ENCODE results near the gene YWHAB.
"Not testable (repeated sequence)": the region's sequence is repeated elsewhere in the genome, so short reads cannot be mapped to it uniquely, and the experiment has no call there.

YWHAB gene

DNA sequence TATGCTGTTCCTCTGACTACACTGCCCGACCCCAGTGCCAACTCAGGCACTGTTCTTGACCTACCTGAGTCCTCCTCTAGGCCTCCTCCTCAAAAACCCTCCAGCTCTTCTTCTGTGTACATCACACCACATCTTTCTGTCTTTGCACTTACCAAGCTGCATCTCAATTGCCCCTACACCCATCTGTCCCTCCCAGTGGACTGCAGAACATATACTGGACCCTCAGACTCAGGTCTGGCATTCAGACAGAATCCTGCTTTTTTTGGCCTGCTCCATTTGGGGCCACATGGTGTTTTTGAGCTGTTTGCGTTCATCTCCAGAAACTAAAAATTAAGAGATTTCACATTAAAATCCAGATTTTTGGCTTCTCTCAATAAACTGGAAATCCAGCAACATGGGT lies 23.2 kb upstream of the YWHAB start:
- Histone ChIP-seq H4K20me1 (ENCODE audit: low read depth, low read length) (no peaks in the 10 kb centered on the region), H3K27me3 (ENCODE audit: low read length) (no peaks in the 10 kb centered on the region), H3K4me2 (ENCODE audit: low read depth, low read length, poor library complexity, severe bottlenecking) (no peak overlapping the region), H3K4me3 (ENCODE audit: insufficient read depth, low read length, poor library complexity, severe bottlenecking) (no peak overlapping the region), H3K9me3 (ENCODE audit: insufficient read depth, low read length) (peaks cover under 1% of the 10 kb centered on the region; the same call in 1 of the 2 replicates), H3K9me2 (replicated peaks; ENCODE audit: insufficient read depth, low read length) (no peaks in the 10 kb centered on the region), H2AFZ (ENCODE audit: low read depth, low read length, severe bottlenecking) (no peak overlapping the region), H3K27ac (ENCODE audit: low read depth, low read length) (no peak overlapping the region), H3K79me2 (ENCODE audit: insufficient read depth, low read length) (no peaks in the 10 kb centered on the region), H3K36me3 (ENCODE audit: low read length) (no peaks in the 10 kb centered on the region), H3K9ac (ENCODE audit: low read length) (no peak overlapping the region), H3F3A (ENCODE audit: insufficient read depth) (no peaks in the 10 kb centered on the region)
- TF ChIP-seq, protein P1, sequence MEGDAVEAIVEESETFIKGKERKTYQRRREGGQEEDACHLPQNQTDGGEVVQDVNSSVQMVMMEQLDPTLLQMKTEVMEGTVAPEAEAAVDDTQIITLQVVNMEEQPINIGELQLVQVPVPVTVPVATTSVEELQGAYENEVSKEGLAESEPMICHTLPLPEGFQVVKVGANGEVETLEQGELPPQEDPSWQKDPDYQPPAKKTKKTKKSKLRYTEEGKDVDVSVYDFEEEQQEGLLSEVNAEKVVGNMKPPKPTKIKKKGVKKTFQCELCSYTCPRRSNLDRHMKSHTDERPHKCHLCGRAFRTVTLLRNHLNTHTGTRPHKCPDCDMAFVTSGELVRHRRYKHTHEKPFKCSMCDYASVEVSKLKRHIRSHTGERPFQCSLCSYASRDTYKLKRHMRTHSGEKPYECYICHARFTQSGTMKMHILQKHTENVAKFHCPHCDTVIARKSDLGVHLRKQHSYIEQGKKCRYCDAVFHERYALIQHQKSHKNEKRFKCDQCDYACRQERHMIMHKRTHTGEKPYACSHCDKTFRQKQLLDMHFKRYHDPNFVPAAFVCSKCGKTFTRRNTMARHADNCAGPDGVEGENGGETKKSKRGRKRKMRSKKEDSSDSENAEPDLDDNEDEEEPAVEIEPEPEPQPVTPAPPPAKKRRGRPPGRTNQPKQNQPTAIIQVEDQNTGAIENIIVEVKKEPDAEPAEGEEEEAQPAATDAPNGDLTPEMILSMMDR (IDR thresholded peaks at IDR 0.05; ENCODE audit: insufficient read depth, low read length, poor library complexity, severe bottlenecking) = no peak
- TF ChIP-seq EZH2phosphoT487 (conservative IDR thresholded peaks at IDR 0.05; ENCODE audit: low read length) = no peak

DNA sequence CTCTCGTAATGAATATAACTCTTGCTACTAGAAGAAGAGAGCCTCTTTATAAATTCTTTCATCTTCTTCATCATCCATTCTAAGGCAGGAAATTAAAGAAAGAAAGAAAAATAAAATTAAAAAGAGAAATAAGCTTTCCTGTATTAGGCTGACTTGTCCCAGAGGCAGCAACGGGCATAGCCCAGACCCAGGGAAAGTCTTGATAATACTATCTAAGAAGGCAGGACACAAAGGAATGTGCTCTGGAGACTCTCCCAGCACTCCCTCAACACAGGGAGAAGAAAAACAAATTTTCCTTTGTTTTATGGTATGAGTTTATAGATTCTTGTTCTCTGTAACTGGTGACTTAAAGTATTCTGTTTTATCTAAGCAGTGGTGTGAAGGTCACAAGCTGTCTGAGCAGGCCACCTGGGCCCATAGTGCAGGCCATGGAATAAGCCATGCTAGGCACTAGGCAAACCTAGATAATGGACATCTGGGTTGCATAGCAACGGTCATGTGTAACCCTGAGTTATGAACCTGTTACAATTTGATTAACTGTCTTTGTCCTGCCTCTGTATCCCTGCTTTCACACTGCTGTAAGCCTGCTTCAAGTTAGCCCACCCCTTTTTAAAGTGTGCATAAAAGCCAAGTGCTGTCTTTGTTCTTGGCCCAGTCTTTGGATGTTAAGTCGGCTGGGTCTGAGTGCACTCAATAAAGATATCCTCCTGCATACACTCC lies 22.0 kb upstream of the YWHAB start:
- H3K27me3 ChIP-seq (ENCODE audit: low read length); H3K9me3 ChIP-seq (ENCODE audit: insufficient read depth, low read length); H3K9me2 ChIP-seq (replicated peaks; ENCODE audit: insufficient read depth, low read length); H3K27ac ChIP-seq (ENCODE audit: low read depth, low read length); H3K4me2 ChIP-seq (ENCODE audit: low read depth, low read length, poor library complexity, severe bottlenecking); H3K9ac ChIP-seq (ENCODE audit: low read length); H2AFZ ChIP-seq (ENCODE audit: low read depth, low read length, severe bottlenecking); H3F3A ChIP-seq (ENCODE audit: insufficient read depth); H4K20me1 ChIP-seq (ENCODE audit: low read depth, low read length); H3K79me2 ChIP-seq (ENCODE audit: insufficient read depth, low read length); H3K4me3 ChIP-seq (ENCODE audit: insufficient read depth, low read length, poor library complexity, severe bottlenecking); H3K36me3 ChIP-seq (ENCODE audit: low read length): not testable (repeated sequence)

DNA sequence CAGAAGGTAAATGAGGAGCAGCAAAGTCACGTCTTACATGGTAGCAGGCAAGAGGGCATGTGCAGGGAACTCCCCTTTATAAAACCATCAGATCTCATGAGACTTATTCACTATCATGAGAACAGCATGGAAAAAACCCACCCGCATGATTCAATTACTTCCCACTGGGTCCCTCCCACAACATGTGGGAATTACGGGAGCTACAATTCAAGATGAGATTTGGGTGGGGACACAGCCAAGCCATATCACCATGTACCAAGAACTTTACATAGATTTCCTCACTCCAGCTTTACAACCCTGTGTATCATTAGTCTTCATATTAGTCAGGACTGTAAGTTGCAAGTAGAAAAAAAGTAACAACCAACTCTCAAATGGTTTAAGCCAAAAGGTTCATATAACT lies 21.0 kb upstream of the YWHAB start:
- not testable (repeated sequence) for H3F3A ChIP-seq (ENCODE audit: insufficient read depth); H3K27ac ChIP-seq (ENCODE audit: low read depth, low read length); H3K9me2 ChIP-seq (replicated peaks; ENCODE audit: insufficient read depth, low read length); H3K9me3 ChIP-seq (ENCODE audit: insufficient read depth, low read length); H2AFZ ChIP-seq (ENCODE audit: low read depth, low read length, severe bottlenecking); H3K36me3 ChIP-seq (ENCODE audit: low read length); H3K4me2 ChIP-seq (ENCODE audit: low read depth, low read length, poor library complexity, severe bottlenecking); H3K79me2 ChIP-seq (ENCODE audit: insufficient read depth, low read length); H3K9ac ChIP-seq (ENCODE audit: low read length); H4K20me1 ChIP-seq (ENCODE audit: low read depth, low read length); H3K27me3 ChIP-seq (ENCODE audit: low read length); H3K4me3 ChIP-seq (ENCODE audit: insufficient read depth, low read length, poor library complexity, severe bottlenecking)

DNA sequence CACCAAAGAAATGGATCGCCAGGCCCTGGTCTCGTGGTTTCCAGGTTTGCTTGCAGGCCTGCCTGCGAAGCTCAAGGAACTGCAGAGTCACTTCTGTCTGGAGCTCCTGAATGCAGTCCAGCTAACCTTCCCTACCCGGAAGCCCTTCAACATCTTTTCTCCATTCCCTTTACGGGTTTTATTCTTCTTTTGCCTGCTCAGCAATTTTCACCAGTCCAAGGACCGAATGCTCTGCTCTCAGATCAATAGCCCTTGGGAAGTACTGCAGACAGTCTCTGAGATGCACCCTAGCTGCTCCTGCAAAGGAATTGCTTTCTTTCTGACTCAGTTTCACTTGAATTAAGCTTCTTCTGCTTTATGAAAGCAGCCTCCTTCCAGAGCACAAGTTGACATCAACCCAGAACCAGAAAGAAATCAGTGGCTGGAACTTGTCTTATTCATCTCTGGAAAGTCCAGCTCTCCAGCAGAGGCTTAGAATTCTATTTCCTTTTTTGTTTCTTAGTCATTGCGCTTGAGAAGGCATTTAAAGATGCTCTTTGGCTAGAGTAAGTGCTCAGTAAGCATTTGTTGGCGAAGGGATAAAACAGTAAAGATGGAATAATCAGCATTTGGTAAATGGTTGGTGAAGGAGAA lies 18.7 kb upstream of the YWHAB start:
- Histone ChIP-seq H3K4me2 (ENCODE audit: low read depth, low read length, poor library complexity, severe bottlenecking) (no peak overlapping the region), H3K79me2 (ENCODE audit: insufficient read depth, low read length) (no peaks in the 10 kb centered on the region), H3K36me3 (ENCODE audit: low read length) (no peaks in the 10 kb centered on the region), H3K9ac (ENCODE audit: low read length) (no peak overlapping the region), H3K4me3 (ENCODE audit: insufficient read depth, low read length, poor library complexity, severe bottlenecking) (no peak overlapping the region), H3K27me3 (ENCODE audit: low read length) (no peaks in the 10 kb centered on the region), H3F3A (ENCODE audit: insufficient read depth) (no peaks in the 10 kb centered on the region), H2AFZ (ENCODE audit: low read depth, low read length, severe bottlenecking) (no peak overlapping the region), H3K9me3 (ENCODE audit: insufficient read depth, low read length) (no peaks in the 10 kb centered on the region), H3K27ac (ENCODE audit: low read depth, low read length) (no peak overlapping the region), H4K20me1 (ENCODE audit: low read depth, low read length) (no peaks in the 10 kb centered on the region), H3K9me2 (replicated peaks; ENCODE audit: insufficient read depth, low read length) (no peaks in the 10 kb centered on the region)
- no peak for TF ChIP-seq EZH2phosphoT487 (conservative IDR thresholded peaks at IDR 0.05; ENCODE audit: low read length)
- TF ChIP-seq, protein P1 (IDR thresholded peaks at IDR 0.05; ENCODE audit: insufficient read depth, low read length, poor library complexity, severe bottlenecking) = no peak

Data from SU-DHL-6 (cell line).